ENCODE measurements around the gene TTK. TPM values are rescaled to one million over a fixed set of nuclear protein-coding genes. Genes with fewer than 3 reads are reported as not detected.

TTK gene
- 12.1 and 18.1 TPM in 2 replicates for total RNA-seq

GRCh38 chr6:80004173-80005072 is at the start of gene TTK:
Gene TTK, plus strand, starts transcription at chr6:80004649. Its CDS starts 1,195 bp downstream, at chr6:80005844.

Other genes starting within 250 kb of the TTK start
- 0.49 and 0.63 TPM in 2 replicates for gene ELOVL4, start 57.1 kb upstream of the TTK start, total RNA-seq
- 4.5 and 10.7 TPM in 2 replicates for gene BCKDHB, start 102.0 kb downstream of the TTK start, total RNA-seq

Data from bladder microvascular endothelial cell (primary cell).